Stimulated activated CD4-positive, alpha-beta T cell treated with anti-CD3 and anti-CD28 coated beads, Interleukin-1b, Interleukin-23, amount 100 ng/mL, for 1 hour (primary cell): Measurements from ENCODE around the gene PRADC1.
A peak's percentile ranks its signal among the peaks of the same experiment; 100 is the strongest.

Experiments
- DNase-seq, 2 donors: peaks; one replicate each; pipeline ENCODE4 v3.0.0-alpha.2; 2020; ENCODE audit warnings: low read depth in 2 of 2

The PRADC1 gene

GRCh38 chr2:73235315-73236028 lies 2.4 kb upstream of the PRADC1 start:
- no peak for DNase-seq

- peak; percentile 58 to 68 for DNase-seq
These were observed 1.1 kb upstream of the PRADC1 start, which contains the start of gene CCT7 for GRCh38 chr2:73233932-73234832. Gene CCT7, plus strand, starts transcription at chr2:73234308. Its CDS starts 71 bp downstream, at chr2:73234379.

- no peak for DNase-seq
These were observed 461 bp downstream of the PRADC1 start for GRCh38 chr2:73232403-73233153.

GRCh38 chr2:73228631-73229030 lies 4.4 kb downstream of the PRADC1 start:
- no peak for DNase-seq

GRCh38 chr2:73227086-73227485 lies 6.0 kb downstream of the PRADC1 start:
- DNase-seq, result no peak

GRCh38 chr2:73225513-73226360 lies 7.3 kb downstream of the PRADC1 start:
- no peak for DNase-seq

GRCh38 chr2:73223821-73224220 lies 9.2 kb downstream of the PRADC1 start:
- no peak for DNase-seq

GRCh38 chr2:73218298-73218697 lies 14.7 kb downstream of the PRADC1 start:
- DNase-seq, result no peak

- no peak for DNase-seq
These were observed 15.2 kb downstream of the PRADC1 start for GRCh38 chr2:73217826-73218225.

GRCh38 chr2:73217160-73217559 lies 15.9 kb downstream of the PRADC1 start:
- no peak for DNase-seq

- DNase-seq, result no peak
These were observed 17.8 kb downstream of the PRADC1 start for GRCh38 chr2:73215254-73215653.

GRCh38 chr2:73214120-73215035 lies 18.7 kb downstream of the PRADC1 start, which contains the start of gene SMYD5:
Gene SMYD5, plus strand, starts transcription at chr2:73214245. Its CDS starts 22 bp downstream, at chr2:73214267.
- peak; percentile 78 to 94 for DNase-seq

- peak; percentile 23 to 67 for DNase-seq
These were observed 20.4 kb downstream of the PRADC1 start for GRCh38 chr2:73212448-73213176.

GRCh38 chr2:73212098-73212447 lies 21.0 kb downstream of the PRADC1 start:
- DNase-seq, result no peak

- no peak for DNase-seq
These were observed 22.3 kb downstream of the PRADC1 start for GRCh38 chr2:73210696-73211095.

- no peak for DNase-seq
These were observed 23.0 kb downstream of the PRADC1 start for GRCh38 chr2:73210019-73210418.

GRCh38 chr2:73208258-73208657 lies 24.8 kb downstream of the PRADC1 start:
- no peak for DNase-seq

GRCh38 chr2:73205611-73206010 lies 27.4 kb downstream of the PRADC1 start:
- no peak for DNase-seq

GRCh38 chr2:73203055-73203681 lies 29.9 kb downstream of the PRADC1 start:
- no peak for DNase-seq
